ENCODE measurements around the gene DUSP22. TPM values are rescaled to one million over a fixed set of nuclear protein-coding genes. Genes with fewer than 3 reads are reported as not detected.

Gene DUSP22
- total and polyA plus RNA-seq, 2 donors (not counting 1 experiment from before 2014, with no cell fraction given) = 117 to 133 TPM

- intact Hi-C loops (cut with micrococcal nuclease) = no loop called here
- Mint-ChIP-seq H3K4me1 (peaks cover 24% of the 10 kb centered on the region), H3K27me3 (no peaks in the 10 kb centered on the region), H3K27ac (no peak overlapping the region), H3K4me3 (no peak overlapping the region), H3K9me3 (ENCODE audit: insufficient read depth) (no peaks in the 10 kb centered on the region)
- no peak overlapping the region for H3K4me3 ChIP-seq (ENCODE audit: control extremely low read depth in 1 of 5, extremely low read depth in 1 of 5, insufficient read depth in 1 of 5, low read depth in 2 of 5, low read length in 4 of 5)
- peaks cover 69 to 76% of the 10 kb centered on the region in 2 donors for H3K4me1 ChIP-seq (ENCODE audit: control insufficient read depth in 2 of 2, insufficient read depth in 2 of 2, low read length in 2 of 2)
- DNase-seq = no peak
- TF ChIP-seq CTCF (IDR thresholded peaks at IDR 0.05) = no peak
- H3K79me2 ChIP-seq (ENCODE audit: control insufficient read depth, insufficient read depth, low read length) = peaks cover 83% of the 10 kb centered on the region
- H3K27me3 ChIP-seq (replicated peaks in 1 of 4; ENCODE audit: control extremely low read depth in 1 of 4, control insufficient read depth in 3 of 4, insufficient read depth in 4 of 4, low read length in 3 of 4) = no peaks in the 10 kb centered on the region
- ChIA-PET CTCF (interaction anchor here (1.3 to 2.6 kb wide), 2 partner anchors 10 to 13 kb away, joined by 4 to 11 read pairs; no protein-coding TSS in a partner anchor), POLR2A (no interaction called here)
- H3K27ac ChIP-seq (ENCODE audit: low read length in 2 of 2) = no peak overlapping the region
- peak overlapping the region; percentile 24 for H3K4me2 ChIP-seq (replicated peaks; ENCODE audit: low read depth, low read length, poor library complexity, severe bottlenecking)
- H3K36me3 ChIP-seq (replicated peaks in 1 of 2; ENCODE audit: control extremely low read depth in 1 of 2, control insufficient read depth in 1 of 2, extremely low read depth in 1 of 2, insufficient read depth in 2 of 2, low read length in 1 of 2) = peaks cover 0 to 19% of the 10 kb centered on the region in 2 experiments
- no peak overlapping the region for H3K9ac ChIP-seq (ENCODE audit: low read length)
- no peak overlapping the region for H2AFZ ChIP-seq (ENCODE audit: insufficient read depth, low read depth, low read length, poor library complexity, severe bottlenecking)
- peaks cover 6% of the 10 kb centered on the region for H4K20me1 ChIP-seq (ENCODE audit: control insufficient read depth, insufficient read depth, low read length, poor library complexity, severe bottlenecking)
- WGBS (ENCODE audit: insufficient coverage) = no CpG with 5 or more reads among the region's 3 CpGs
- ATAC-seq (ENCODE audit: low read depth) = no peak
- no peaks in the 10 kb centered on the region for H3K9me3 ChIP-seq (ENCODE audit: control extremely low read depth in 1 of 3, control insufficient read depth in 2 of 3, insufficient read depth in 1 of 3, low read length in 2 of 3)
Observed at GRCh38 chr6:321536-322258, 29.4 kb downstream of the DUSP22 start.

GRCh38 chr6:322259-322930 is 30.1 kb downstream of the DUSP22 start:
- peaks cover 0 to 26% of the 10 kb centered on the region in 2 experiments for H3K36me3 ChIP-seq (replicated peaks in 1 of 2; ENCODE audit: control extremely low read depth in 1 of 2, control insufficient read depth in 1 of 2, extremely low read depth in 1 of 2, insufficient read depth in 2 of 2, low read length in 1 of 2)
- H4K20me1 ChIP-seq (ENCODE audit: control insufficient read depth, insufficient read depth, low read length, poor library complexity, severe bottlenecking) = peaks cover 6% of the 10 kb centered on the region
- no peak overlapping the region for H3K27ac Mint-ChIP-seq
- CTCF ChIA-PET = interaction anchor here (0.9 to 2.6 kb wide), 3 partner anchors 9 to 34 kb away, joined by 3 to 11 read pairs (median 4); no protein-coding TSS in a partner anchor
- no peak overlapping the region for H3K4me3 ChIP-seq (ENCODE audit: control extremely low read depth in 1 of 5, extremely low read depth in 1 of 5, insufficient read depth in 1 of 5, low read depth in 2 of 5, low read length in 4 of 5)
- no peaks in the 10 kb centered on the region for H3K9me3 Mint-ChIP-seq (ENCODE audit: insufficient read depth)
- ATAC-seq (ENCODE audit: low read depth) (no peak), DNase-seq (no peak)
- H3K4me2 ChIP-seq (replicated peaks; ENCODE audit: low read depth, low read length, poor library complexity, severe bottlenecking) = peak overlapping the region; percentile 35
- no peaks in the 10 kb centered on the region for H3K9me3 ChIP-seq (ENCODE audit: control extremely low read depth in 1 of 3, control insufficient read depth in 2 of 3, insufficient read depth in 1 of 3, low read length in 2 of 3)
- H3K27ac ChIP-seq (ENCODE audit: low read length in 2 of 2) = no peak overlapping the region
- TF ChIP-seq EZH2 (IDR thresholded peaks at IDR 0.05; ENCODE audit: borderline replicate concordance, insufficient read depth, low read depth, low read length, poor library complexity, severe bottlenecking) = no peak
- no peak for TF ChIP-seq CTCF (IDR thresholded peaks at IDR 0.05)
- peaks cover 62 to 77% of the 10 kb centered on the region in 2 donors for H3K4me1 ChIP-seq (ENCODE audit: control insufficient read depth in 2 of 2, insufficient read depth in 2 of 2, low read length in 2 of 2)
- no peaks in the 10 kb centered on the region for H3K27me3 Mint-ChIP-seq
- no peak overlapping the region for H3K9ac ChIP-seq (ENCODE audit: low read length)
- POLR2A ChIA-PET = no interaction called here
- H3K4me1 Mint-ChIP-seq = peaks cover 17% of the 10 kb centered on the region
- no peak overlapping the region for H2AFZ ChIP-seq (ENCODE audit: insufficient read depth, low read depth, low read length, poor library complexity, severe bottlenecking)
- no peaks in the 10 kb centered on the region for H3K27me3 ChIP-seq (replicated peaks in 1 of 4; ENCODE audit: control extremely low read depth in 1 of 4, control insufficient read depth in 3 of 4, insufficient read depth in 4 of 4, low read length in 3 of 4)
- 85% methylated on average over 12 of the region's 14 CpGs for WGBS (ENCODE audit: insufficient coverage)
- peaks cover 88% of the 10 kb centered on the region for H3K79me2 ChIP-seq (ENCODE audit: control insufficient read depth, insufficient read depth, low read length)
- no peak overlapping the region for H3K4me3 Mint-ChIP-seq
- intact Hi-C loops (cut with micrococcal nuclease) = no loop called here
